D341Med (cell line): Measurements from ENCODE around the gene TLE6.
"Not testable (repeated sequence)": the region's sequence is repeated elsewhere in the genome, so short reads cannot be mapped to it uniquely, and the experiment has no call there.

Experiments used
- DNase-seq: peaks from one replicate; pipeline ENCODE4 v3.0.0; 2012; ENCODE audit warnings: low spot score

The TLE6 gene

GRCh38 chr19:3029065-3029923 lies 51.9 kb downstream of the TLE6 start, which contains the start of gene TLE2:
Gene TLE2 (minus strand): TSS chr19:3029280. CDS start chr19:3028904, 376 bp downstream.
- peak; percentile 86 for DNase-seq

GRCh38 chr19:3031607-3031867 lies 54.2 kb downstream of the TLE6 start:
- DNase-seq: no peak

- no peak for DNase-seq
Observed at GRCh38 chr19:3033595-3034405, 56.4 kb downstream of the TLE6 start.

GRCh38 chr19:3034406-3034655 lies 57.0 kb downstream of the TLE6 start:
- DNase-seq: no peak

- no peak for DNase-seq
Observed at GRCh38 chr19:3034656-3035541, 57.5 kb downstream of the TLE6 start.

- peak; percentile 98 for DNase-seq
Observed at GRCh38 chr19:3035542-3036118, 58.3 kb downstream of the TLE6 start.

GRCh38 chr19:3036119-3036976 lies 59.0 kb downstream of the TLE6 start:
- peak; percentile 99 for DNase-seq

GRCh38 chr19:3036977-3037544 lies 59.7 kb downstream of the TLE6 start:
- DNase-seq: not testable (repeated sequence)

- DNase-seq: no peak
Observed at GRCh38 chr19:3038214-3038613, 60.9 kb downstream of the TLE6 start.

GRCh38 chr19:3039125-3039524 lies 61.8 kb downstream of the TLE6 start:
- DNase-seq: no peak

GRCh38 chr19:3039641-3040077 lies 62.3 kb downstream of the TLE6 start:
- DNase-seq: no peak

GRCh38 chr19:3041327-3041726 lies 64.0 kb downstream of the TLE6 start:
- no peak for DNase-seq

GRCh38 chr19:3041761-3042620 lies 64.6 kb downstream of the TLE6 start:
- no peak for DNase-seq

GRCh38 chr19:3042621-3043267 lies 65.4 kb downstream of the TLE6 start:
- no peak for DNase-seq
